GM12892 (cell line): ENCODE data around the gene NPY1R.

Source experiments
- POLR2A ChIP-seq: IDR thresholded peaks from 2 replicates; pipeline ENCODE4 v1.6.1; 2011; ENCODE audit warnings: low read depth, low read length, control low read depth
- POLR2AphosphoS5 ChIP-seq: IDR thresholded peaks from 2 replicates; pipeline ENCODE4 v1.6.1; 2011; ENCODE audit warnings: low read depth, low read length, control low read depth
- TAF1 ChIP-seq: IDR thresholded peaks from 2 replicates; pipeline ENCODE4 v1.6.1; 2011; ENCODE audit warnings: low read depth, mild to moderate bottlenecking, control low read depth, low read length, borderline replicate concordance

DNA sequence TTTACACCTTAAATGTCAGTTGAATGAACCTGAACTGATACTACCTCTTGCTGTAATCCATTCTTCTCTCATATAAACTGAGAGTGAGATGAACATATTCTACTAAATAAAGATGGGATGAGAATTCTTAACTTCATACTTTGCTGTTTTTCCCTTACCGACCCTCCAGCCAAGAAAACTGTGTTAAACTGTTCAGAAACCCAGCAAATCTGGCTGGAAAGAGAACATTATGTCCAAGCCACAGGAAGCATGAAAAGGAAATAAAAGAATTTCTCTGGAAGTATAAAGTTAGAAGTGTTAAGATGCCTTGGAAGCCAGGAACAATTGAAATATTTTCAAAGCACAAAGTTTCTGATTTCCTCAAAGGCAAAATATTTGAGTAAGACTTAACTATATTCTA, 22.9 kb downstream of the NPY1R start:
- TF ChIP-seq POLR2AphosphoS5 (no peak), POLR2A (no peak), TAF1 (no peak)
